HEK293T (cell line): ENCODE results near the gene ST6GALNAC1.
A peak's percentile ranks its signal among the peaks of the same experiment; 100 is the strongest.

Source experiments
- CTCF ChIA-PET: fragments of 350-600 bp; formaldehyde crosslinking; extraction: SDS; loops from one replicate; lab custom pipeline; 2021; ENCODE audit warnings: antibody characterized with exemption, inconsistent platforms; lab: Yijun Ruan, JAX
- POLR2A ChIA-PET: fragments of 350-600 bp; formaldehyde crosslinking; extraction: SDS; loops from one replicate; lab custom pipeline; 2020; ENCODE audit warnings: antibody characterized with exemption, inconsistent platforms; lab: Yijun Ruan, JAX
- DNase-seq: peaks from one replicate; pipeline ENCODE4 v3.0.0; 2012; ENCODE audit warnings: mixed read lengths; ENCODE audit errors: extremely low spot score
- ARNT ChIP-seq: fragments of 450-650 bp; IDR thresholded peaks from 2 replicates; pipeline ENCODE4 v1.6.1; 2017; ENCODE audit warnings: mild to moderate bottlenecking
- BHLHE40 ChIP-seq: fragments of 450-650 bp; IDR thresholded peaks from 2 replicates; pipeline ENCODE4 v1.6.1; 2016; ENCODE audit warnings: mild to moderate bottlenecking, moderate library complexity, borderline replicate concordance
- CTBP1 ChIP-seq: fragments of 450-650 bp; IDR thresholded peaks from 2 replicates; pipeline ENCODE4 v1.6.1; 2016; ENCODE audit warnings: borderline replicate concordance
- ELF4 ChIP-seq: fragments of 450-650 bp; IDR thresholded peaks from 2 replicates; pipeline ENCODE4 v1.6.1; 2017; ENCODE audit warnings: antibody characterized with exemption
- FOXA1 ChIP-seq: fragments of 450-650 bp; IDR thresholded peaks from 2 replicates; pipeline ENCODE4 v1.6.1; 2016; ENCODE audit warnings: mild to moderate bottlenecking
- FOXK2 ChIP-seq: fragments of 450-650 bp; IDR thresholded peaks from 2 replicates; pipeline ENCODE4 v1.6.1; 2016; ENCODE audit warnings: mild to moderate bottlenecking
- FOXM1 ChIP-seq: fragments of 450-650 bp; IDR thresholded peaks from 2 replicates; pipeline ENCODE4 v1.6.1; 2017; ENCODE audit warnings: mild to moderate bottlenecking, borderline replicate concordance
- HDGF ChIP-seq: fragments of 450-650 bp; IDR thresholded peaks from 2 replicates; pipeline ENCODE4 v1.6.1; 2017; ENCODE audit warnings: antibody characterized with exemption, borderline replicate concordance
- L3MBTL2 ChIP-seq: fragments of 450-650 bp; conservative IDR thresholded peaks from 2 replicates; pipeline ENCODE4 v1.6.1; 2016; ENCODE audit warnings: mild to moderate bottlenecking
- LEF1 ChIP-seq: fragments of 450-650 bp; IDR thresholded peaks from 2 replicates; pipeline ENCODE4 v1.6.1; 2017; ENCODE audit warnings: mild to moderate bottlenecking, borderline replicate concordance
- NFRKB ChIP-seq: fragments of 450-650 bp; IDR thresholded peaks from 2 replicates; pipeline ENCODE4 v1.6.1; 2016; ENCODE audit warnings: mild to moderate bottlenecking, moderate library complexity
- PKNOX1 ChIP-seq: fragments of 450-650 bp; IDR thresholded peaks from 2 replicates; pipeline ENCODE4 v1.6.1; 2016
- SP1 ChIP-seq: fragments of 450-650 bp; IDR thresholded peaks from 2 replicates; pipeline ENCODE4 v1.6.1; 2017
- SUZ12 ChIP-seq: fragments of 450-650 bp; IDR thresholded peaks from 2 replicates; pipeline ENCODE4 v1.6.1; 2016; ENCODE audit warnings: mild to moderate bottlenecking
- TARDBP ChIP-seq: fragments of 450-650 bp; IDR thresholded peaks from 2 replicates; pipeline ENCODE4 v1.6.1; 2016
- ZNF384 ChIP-seq: fragments of 450-650 bp; IDR thresholded peaks from 2 replicates; pipeline ENCODE4 v1.6.1; 2016

ST6GALNAC1 gene

DNA sequence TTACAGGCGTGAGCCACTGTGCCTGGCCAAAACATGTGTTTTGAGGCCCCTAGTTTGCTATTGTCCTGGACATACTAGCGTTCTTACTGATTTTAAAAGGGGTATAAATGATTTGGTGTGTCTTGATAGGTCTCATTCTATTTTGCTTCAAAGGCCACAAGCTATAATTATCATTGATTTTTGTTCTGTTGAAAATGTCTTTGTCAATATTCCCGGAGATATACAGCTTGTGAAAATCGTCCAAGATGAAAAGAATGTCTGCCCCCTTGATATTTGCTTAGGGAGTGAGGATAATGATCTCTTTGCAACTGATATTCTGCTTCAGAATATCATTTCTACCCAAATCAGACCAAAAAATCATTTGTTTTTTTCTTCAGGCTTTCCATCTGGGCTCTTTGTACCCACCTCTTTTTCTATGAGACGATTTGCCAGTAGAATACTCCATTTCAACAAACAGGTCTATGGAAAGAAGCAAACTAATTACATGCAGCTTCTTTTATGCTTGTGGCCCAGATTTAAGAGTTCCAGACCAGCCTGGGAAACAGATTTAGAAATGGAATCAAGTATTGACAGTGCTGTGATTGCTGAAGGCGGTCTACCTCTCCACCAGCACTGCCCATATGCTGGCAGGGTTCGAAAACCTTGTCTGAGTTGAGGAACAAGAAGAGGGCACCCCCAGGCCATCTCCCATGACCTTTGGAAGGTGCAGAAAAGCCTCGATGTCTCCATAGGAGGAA is 14.1 kb upstream of the ST6GALNAC1 start:
- ChIA-PET CTCF (no interaction called here), POLR2A (interaction anchor here (1.6 kb wide), 1 partner anchor 10 kb away, joined by 6 read pairs; no protein-coding TSS in a partner anchor)
- TF ChIP-seq TARDBP (no peak), ARNT (no peak), SUZ12 (no peak), PKNOX1 (no peak), CTBP1 (no peak), LEF1 (no peak), NFRKB (no peak)
- no peak for DNase-seq

- no peak for TF ChIP-seq FOXA1
- no peak for TF ChIP-seq L3MBTL2
- TF ChIP-seq LEF1: no peak
- TF ChIP-seq ELF4: no peak
- TF ChIP-seq BHLHE40: no peak
- TF ChIP-seq HDGF: no peak
- TF ChIP-seq ARNT: no peak
- no peak for TF ChIP-seq SP1
- TF ChIP-seq TARDBP: no peak
- no peak for TF ChIP-seq SUZ12
- TF ChIP-seq FOXK2: no peak
- TF ChIP-seq NFRKB: no peak
- ChIA-PET CTCF (no interaction called here), POLR2A (no interaction called here)
- DNase-seq: no peak
These were observed 10.9 kb upstream of the ST6GALNAC1 start for GRCh38 chr17:76654408-76654807.

DNA sequence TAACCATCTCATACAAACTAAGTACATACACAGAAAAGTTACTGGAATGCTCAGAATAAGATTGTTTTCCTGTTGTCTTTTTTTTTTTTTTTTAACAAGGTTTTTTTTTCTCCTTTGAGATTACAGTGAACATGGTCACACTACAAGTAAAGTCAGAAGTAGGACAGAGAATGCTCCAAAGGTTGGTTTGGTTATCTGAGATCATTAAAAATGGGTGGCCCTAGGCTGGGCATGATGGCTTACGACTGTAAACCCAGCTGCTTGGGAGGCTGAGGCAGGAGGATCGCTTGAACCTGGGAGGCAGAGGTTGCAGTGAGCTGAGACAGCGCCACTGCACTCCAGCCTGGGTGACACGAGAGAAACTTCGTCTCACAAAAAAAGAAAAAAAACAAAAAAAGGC is 6.9 kb upstream of the ST6GALNAC1 start:
- no peak for DNase-seq
- POLR2A ChIA-PET: no interaction called here
- TF ChIP-seq PKNOX1 (no peak), TARDBP (no peak), FOXK2 (no peak), BHLHE40 (no peak), ELF4 (no peak), SUZ12 (no peak), CTBP1 (no peak), FOXA1 (no peak)
- CTCF ChIA-PET: no interaction called here

- no peak for DNase-seq
- CTCF ChIA-PET: interaction anchor here (0.9 kb wide), 1 partner anchor 22 kb away, joined by 3 read pairs; no protein-coding TSS in a partner anchor
- POLR2A ChIA-PET: no interaction called here
- TF ChIP-seq L3MBTL2 (no peak), FOXA1 (no peak), HDGF (no peak), CTBP1 (no peak), TARDBP (no peak), ZNF384 (no peak), SUZ12 (no peak), BHLHE40 (no peak)
These were observed 3.2 kb upstream of the ST6GALNAC1 start for GRCh38 chr17:76646712-76647111.

DNA sequence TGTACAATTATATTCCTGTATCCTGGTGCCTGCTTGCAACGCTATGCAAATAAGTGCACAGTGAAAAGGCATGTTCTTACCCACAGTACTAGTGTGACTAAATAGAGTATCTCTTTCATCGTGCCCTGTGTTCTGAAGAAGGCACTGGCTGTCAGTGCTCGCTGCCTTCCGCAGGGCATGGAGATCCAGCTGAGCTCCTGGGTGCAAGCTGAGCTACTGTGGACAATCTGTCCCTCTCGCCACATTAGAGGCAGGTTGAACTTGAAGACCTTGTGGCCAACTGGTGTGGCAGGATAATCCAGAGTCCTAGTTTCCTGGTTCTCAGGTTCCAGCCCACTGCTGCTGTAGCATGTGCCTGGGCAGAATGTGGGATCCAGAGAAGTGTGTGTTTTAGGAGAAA is 1.9 kb upstream of the ST6GALNAC1 start:
- no peak for DNase-seq
- CTCF ChIA-PET: no interaction called here
- POLR2A ChIA-PET: interaction anchor here (1.3 kb wide), 1 partner anchor 26 kb away, joined by 4 read pairs; no protein-coding TSS in a partner anchor
- no peak for TF ChIP-seq L3MBTL2
- TF ChIP-seq FOXK2: no peak
- TF ChIP-seq TARDBP: no peak
- TF ChIP-seq LEF1: no peak
- no peak for TF ChIP-seq ELF4
- no peak for TF ChIP-seq FOXA1
- no peak for TF ChIP-seq PKNOX1
- TF ChIP-seq NFRKB: no peak
- no peak for TF ChIP-seq HDGF
- no peak for TF ChIP-seq SUZ12

DNA sequence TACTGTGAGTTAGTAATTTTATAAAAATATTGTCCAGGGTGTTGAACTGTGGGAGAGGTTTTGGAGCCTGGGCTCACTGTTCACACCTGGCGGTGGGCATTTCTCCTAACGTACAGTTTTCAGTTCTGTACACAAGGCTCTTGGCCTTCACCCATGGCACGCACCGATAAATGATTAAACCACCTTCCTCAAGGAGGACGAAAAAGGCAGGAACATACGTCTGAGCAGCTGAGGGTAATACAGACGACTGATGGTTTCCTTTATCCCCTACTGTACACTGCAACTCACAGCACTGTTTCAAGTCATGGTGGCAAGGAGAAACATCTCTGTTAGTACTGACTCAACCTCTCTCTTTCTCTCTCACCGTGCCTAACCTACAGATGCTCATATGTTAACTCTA is 1.4 kb upstream of the ST6GALNAC1 start:
- CTCF ChIA-PET: no interaction called here
- TF ChIP-seq TARDBP (no peak), NFRKB (no peak), LEF1 (no peak), BHLHE40 (no peak), ARNT (no peak), ELF4 (no peak), FOXM1 (no peak), SUZ12 (no peak), ZNF384 (no peak), HDGF (no peak), FOXA1 (no peak), PKNOX1 (no peak), FOXK2 (no peak), SP1 (no peak)

More for the DNA sequence above, 1.4 kb upstream of the ST6GALNAC1 start:
- DNase-seq: peak; percentile 1
- POLR2A ChIA-PET: interaction anchor here (1.3 kb wide), 1 partner anchor 27 kb away, joined by 4 read pairs; no protein-coding TSS in a partner anchor
